HUES48 (cell line): ENCODE data around the gene E2F4.
A peak's percentile ranks its signal among the peaks of the same experiment; 100 is the strongest.

Experiments
- H3K27ac ChIP-seq: one replicate; pipeline ENCODE4 v1.7.0; 2013; ENCODE audit warnings: low read depth, low read length, inconsistent platforms
- H3K27me3 ChIP-seq: 2 replicates; pipeline ENCODE4 v1.6.1; 2013; ENCODE audit warnings: mild to moderate bottlenecking, low read length; ENCODE audit not compliant: control insufficient read depth, insufficient read depth
- H3K36me3 ChIP-seq: 2 replicates; pipeline ENCODE4 v1.6.1; 2013; ENCODE audit warnings: low read length; ENCODE audit not compliant: control insufficient read depth, insufficient read depth
- H3K4me1 ChIP-seq: 2 replicates; pipeline ENCODE4 v1.6.1; 2013; ENCODE audit warnings: mild to moderate bottlenecking, low read length; ENCODE audit not compliant: control insufficient read depth, insufficient read depth
- H3K4me3 ChIP-seq: 2 replicates; pipeline ENCODE4 v1.5.1; 2013; ENCODE audit warnings: mild to moderate bottlenecking, low read depth, low read length
- H3K9ac ChIP-seq: 2 replicates; pipeline ENCODE4 v1.6.1; 2013; ENCODE audit warnings: mild to moderate bottlenecking, low read depth, low read length, moderate library complexity
- H3K9me3 ChIP-seq: 2 replicates; pipeline ENCODE4 v1.6.1; 2013; ENCODE audit warnings: low read length; ENCODE audit not compliant: control insufficient read depth, insufficient read depth

The E2F4 gene

DNA sequence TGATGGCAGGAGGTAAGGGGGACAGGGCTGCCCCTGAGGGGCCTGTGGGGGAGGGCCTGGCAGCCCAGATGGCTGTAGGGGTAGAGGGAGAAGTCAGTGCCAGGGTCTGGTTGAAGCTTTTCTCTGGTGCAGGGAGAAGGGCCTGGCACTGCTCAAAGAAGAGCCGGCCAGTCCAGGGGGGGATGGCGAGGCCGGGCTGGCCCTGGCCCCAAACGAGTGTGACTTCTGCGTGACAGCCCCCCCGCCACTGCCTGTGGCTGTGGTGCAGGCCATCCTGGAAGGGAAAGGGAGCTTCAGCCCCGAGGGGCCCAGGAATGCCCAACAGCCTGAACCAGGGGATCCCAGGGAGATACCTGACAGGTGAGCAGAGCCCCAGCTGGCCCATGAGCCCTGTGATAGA, 24.4 kb upstream of the E2F4 start:
- Histone ChIP-seq H3K36me3 (no peaks in the 10 kb centered on the region), H3K27me3 (peaks cover 96% of the 10 kb centered on the region), H3K4me1 (peaks cover 19% of the 10 kb centered on the region), H3K27ac (no peak overlapping the region), H3K4me3 (no peak overlapping the region), H3K9ac (no peak overlapping the region), H3K9me3 (no peaks in the 10 kb centered on the region)

DNA sequence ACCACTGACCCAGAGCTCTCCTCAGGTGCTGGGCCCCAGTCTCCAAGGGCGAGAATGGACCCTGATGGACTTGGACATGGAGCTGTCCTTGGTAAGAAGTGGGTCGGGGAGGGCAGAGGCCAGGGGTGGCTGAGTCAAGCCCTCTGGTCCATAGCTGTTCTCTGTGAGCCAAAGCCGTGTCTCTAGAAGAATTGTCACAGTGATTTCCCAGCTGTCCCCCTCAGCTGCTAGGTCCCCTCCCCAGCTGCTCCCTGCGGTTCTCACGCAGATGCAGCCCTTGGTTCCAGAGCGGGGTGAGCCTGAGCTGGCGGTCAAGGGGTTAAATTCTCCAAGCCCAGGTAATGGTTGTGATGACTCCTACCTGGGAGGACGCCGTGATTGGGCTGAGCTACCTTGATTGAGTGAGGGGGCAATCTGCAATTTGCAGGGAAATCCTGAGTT, 22.9 kb upstream of the E2F4 start:
- Histone ChIP-seq H3K27me3 (peaks cover 96% of the 10 kb centered on the region), H3K36me3 (no peaks in the 10 kb centered on the region), H3K9ac (no peak overlapping the region), H3K9me3 (no peaks in the 10 kb centered on the region), H3K4me1 (peaks cover 23% of the 10 kb centered on the region), H3K4me3 (peak overlapping the region; percentile 66), H3K27ac (no peak overlapping the region)

DNA sequence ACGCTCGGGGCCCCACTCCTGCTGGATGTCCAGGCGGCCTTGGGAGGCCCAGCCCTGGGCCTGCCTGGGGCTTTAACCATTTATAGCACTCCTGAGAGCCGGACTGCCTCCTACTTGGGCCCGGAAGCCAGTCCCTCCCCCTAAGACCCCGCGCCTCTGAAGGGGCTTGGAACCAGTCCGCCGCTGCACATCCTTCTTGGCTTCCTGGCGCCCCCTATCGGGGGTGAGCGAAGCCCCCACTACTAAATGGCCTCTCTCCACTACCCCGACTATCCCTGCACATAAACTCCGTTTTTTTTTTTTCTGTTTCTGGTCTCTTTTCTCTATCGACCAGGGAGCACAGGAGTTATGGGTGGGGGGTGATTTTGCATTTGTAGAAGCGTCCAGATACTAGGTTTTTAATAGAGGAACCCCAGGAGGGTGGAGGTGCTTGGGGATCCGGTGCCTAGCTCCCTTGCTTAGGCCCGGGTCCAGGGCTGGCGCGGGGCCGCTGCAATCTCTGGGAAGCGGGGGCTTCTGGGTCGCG, 22.2 kb upstream of the E2F4 start:
- no peak overlapping the region for H3K27ac ChIP-seq
- H3K36me3 ChIP-seq = no peaks in the 10 kb centered on the region
- H3K9ac ChIP-seq = no peak overlapping the region
- peak overlapping the region; percentile 66 for H3K4me3 ChIP-seq
- H3K9me3 ChIP-seq = no peaks in the 10 kb centered on the region
- peaks cover 23% of the 10 kb centered on the region for H3K4me1 ChIP-seq
- H3K27me3 ChIP-seq = peaks cover 96% of the 10 kb centered on the region

DNA sequence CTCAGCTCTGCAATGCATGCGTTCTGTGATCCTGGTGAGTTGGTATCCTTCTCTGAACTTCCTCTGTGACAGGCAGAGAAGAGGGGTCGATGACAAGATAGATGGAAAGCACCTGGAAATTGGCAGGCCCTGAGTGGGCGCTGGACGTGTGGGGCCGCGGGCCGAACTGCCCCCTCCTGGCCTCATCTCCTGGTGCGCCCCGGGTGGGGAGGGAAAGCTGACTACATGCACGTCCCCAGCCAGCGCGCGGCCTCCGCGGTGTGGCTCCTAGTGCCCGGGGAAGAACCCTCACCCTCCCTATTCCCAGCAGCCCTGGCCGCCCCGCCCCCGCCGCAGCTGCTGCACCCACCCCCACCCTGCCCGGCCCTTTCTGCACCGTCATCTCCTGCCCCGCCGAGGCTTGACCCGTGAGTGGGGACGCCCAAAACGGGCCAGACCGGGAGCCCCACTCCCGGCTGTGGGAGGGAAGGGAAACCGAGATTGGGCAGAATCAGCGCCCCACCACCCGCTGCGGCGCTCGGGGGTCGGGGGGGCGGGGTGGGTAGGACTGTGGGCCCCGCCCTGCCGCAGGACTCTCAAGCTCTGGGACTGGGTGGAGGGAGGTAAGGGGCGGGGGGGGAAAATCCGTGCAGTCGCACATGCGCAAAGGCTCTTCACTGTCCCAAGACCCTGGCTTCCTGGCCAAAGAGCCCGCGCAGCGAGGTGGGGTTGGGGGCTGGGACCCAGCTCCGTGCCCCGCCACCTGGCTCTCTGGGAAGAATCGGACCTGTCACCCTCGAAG, 21.6 kb upstream of the E2F4 start, which contains the start of gene NOL3:
TSS of gene NOL3 (plus strand) at position 371 of the 781 bp plus-strand sequence.
- no peaks in the 10 kb centered on the region for H3K36me3 ChIP-seq
- no peak within 1 kb of the TSS for H3K9ac ChIP-seq
- peaks cover 23% of the 10 kb centered on the region for H3K4me1 ChIP-seq
- H3K9me3 ChIP-seq = no peaks in the 10 kb centered on the region
- peak within 1 kb of the TSS; percentile 66 for H3K4me3 ChIP-seq
- no peak within 1 kb of the TSS for H3K27ac ChIP-seq
- peaks cover 96% of the 10 kb centered on the region for H3K27me3 ChIP-seq

DNA sequence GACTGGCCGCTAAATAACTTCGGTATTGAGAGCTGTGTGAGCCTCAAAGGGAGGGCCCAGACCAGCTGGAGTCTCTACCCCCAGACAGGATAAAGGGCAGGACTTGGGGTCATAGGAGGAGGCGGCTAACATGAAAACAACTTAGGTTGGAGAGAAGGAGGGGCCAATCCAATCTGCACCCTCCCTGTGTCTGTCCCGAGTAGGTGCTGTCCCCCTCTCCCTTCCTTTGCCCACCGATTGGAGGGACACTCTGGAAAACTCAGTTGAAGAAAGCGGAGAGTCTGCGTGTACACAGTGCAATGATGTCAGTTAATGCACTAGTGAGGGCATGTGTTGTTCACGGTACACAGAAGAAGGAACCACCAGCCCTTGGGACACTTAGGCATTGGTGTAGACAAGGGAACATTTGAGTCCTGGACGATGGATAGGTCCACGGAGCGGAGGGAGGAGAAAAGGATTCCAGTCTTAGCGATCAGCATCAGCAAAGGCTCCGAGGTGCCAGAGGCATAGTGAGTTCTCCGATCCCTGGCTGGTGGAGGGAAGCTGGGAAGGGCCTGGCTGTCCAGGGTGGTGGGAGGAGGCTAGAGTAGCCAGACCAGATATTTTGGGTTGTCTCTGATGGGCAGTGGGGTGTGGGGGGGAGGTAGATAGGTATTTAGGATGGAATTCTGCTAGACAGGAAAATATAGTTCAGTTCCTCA, 20.9 kb upstream of the E2F4 start:
- H3K4me3 ChIP-seq = peak overlapping the region; percentile 66
- peaks cover 95% of the 10 kb centered on the region for H3K27me3 ChIP-seq
- no peak overlapping the region for H3K9ac ChIP-seq
- peaks cover 22% of the 10 kb centered on the region for H3K4me1 ChIP-seq
- H3K27ac ChIP-seq = no peak overlapping the region
- no peaks in the 10 kb centered on the region for H3K9me3 ChIP-seq
- H3K36me3 ChIP-seq = no peaks in the 10 kb centered on the region

DNA sequence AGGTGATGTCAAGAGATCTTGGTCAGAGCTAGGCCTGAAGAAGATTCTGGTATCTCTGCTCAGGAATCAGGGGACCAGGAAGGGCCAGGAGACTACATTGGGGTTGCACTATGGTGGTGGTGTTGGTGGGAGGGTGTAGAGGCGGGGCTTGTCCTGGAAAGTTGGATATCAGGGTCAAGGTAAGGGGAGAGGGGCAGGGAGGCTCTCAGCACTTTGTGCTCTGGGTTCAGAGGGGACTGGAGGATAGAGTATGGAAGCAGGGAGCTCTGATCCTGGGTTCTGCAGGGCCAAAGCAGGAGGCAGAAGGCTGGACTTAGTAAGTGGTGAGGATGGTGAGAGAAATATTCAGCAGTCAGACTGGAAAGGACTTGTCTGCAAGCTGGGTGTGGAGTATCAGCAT, 18.6 kb upstream of the E2F4 start:
- H3K9me3 ChIP-seq = no peaks in the 10 kb centered on the region
- no peaks in the 10 kb centered on the region for H3K36me3 ChIP-seq
- H3K27me3 ChIP-seq = peaks cover 91% of the 10 kb centered on the region
- H3K4me1 ChIP-seq = peaks cover 23% of the 10 kb centered on the region
- H3K27ac ChIP-seq = no peak overlapping the region
- H3K9ac ChIP-seq = no peak overlapping the region
- peak overlapping the region; percentile 60 for H3K4me3 ChIP-seq

DNA sequence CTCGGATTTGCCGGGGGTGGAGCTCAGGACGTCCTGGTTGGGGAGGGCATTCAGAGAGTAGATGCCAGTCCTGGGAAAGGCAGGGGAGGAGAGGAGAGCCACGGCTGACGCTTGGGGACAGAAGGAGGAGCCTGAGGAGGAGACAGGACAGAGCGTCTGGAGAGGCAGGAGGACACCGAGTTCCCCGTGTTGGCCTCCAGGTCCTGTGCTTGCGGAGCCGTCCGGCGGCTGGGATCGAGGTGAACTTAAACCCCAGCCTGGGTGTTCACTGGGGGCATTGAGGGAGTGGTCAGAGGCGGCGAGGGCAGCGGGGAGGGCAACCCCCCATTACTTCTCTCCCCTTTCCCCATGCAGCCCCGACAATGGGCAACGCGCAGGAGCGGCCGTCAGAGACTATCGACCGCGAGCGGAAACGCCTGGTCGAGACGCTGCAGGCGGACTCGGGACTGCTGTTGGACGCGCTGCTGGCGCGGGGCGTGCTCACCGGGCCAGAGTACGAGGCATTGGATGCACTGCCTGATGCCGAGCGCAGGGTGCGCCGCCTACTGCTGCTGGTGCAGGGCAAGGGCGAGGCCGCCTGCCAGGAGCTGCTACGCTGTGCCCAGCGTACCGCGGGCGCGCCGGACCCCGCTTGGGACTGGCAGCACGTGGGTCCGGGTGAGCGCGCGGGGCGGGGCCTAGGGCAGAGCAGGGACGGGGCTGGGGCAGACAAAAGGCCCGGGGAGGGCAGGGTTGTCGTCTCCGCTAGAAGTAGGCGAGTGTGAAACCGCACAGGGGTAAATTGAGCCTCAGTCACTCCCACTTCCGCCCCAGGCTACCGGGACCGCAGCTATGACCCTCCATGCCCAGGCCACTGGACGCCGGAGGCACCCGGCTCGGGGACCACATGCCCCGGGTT, 17.9 kb upstream of the E2F4 start:
- no peak overlapping the region for H3K27ac ChIP-seq
- no peaks in the 10 kb centered on the region for H3K36me3 ChIP-seq
- no peak overlapping the region for H3K9ac ChIP-seq
- H3K4me1 ChIP-seq = peaks cover 23% of the 10 kb centered on the region
- H3K27me3 ChIP-seq = peaks cover 83% of the 10 kb centered on the region
- no peaks in the 10 kb centered on the region for H3K9me3 ChIP-seq
- H3K4me3 ChIP-seq = peak overlapping the region; percentile 60

DNA sequence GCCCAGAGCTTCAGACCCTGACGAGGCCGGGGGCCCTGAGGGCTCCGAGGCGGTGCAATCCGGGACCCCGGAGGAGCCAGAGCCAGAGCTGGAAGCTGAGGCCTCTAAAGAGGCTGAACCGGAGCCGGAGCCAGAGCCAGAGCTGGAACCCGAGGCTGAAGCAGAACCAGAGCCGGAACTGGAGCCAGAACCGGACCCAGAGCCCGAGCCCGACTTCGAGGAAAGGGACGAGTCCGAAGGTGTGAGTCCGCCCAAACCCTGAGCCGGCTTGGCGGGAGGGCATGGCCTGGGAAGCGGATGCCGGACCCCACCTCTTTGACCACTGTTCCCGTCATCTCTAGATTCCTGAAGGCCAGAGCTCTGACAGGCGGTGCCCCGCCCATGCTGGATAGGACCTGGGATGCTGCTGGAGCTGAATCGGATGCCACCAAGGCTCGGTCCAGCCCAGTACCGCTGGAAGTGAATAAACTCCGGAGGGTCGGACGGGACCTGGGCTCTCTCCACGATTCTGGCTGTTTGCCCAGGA, 17.2 kb upstream of the E2F4 start:
- no peaks in the 10 kb centered on the region for H3K36me3 ChIP-seq
- H3K9me3 ChIP-seq = no peaks in the 10 kb centered on the region
- H3K4me3 ChIP-seq = peak overlapping the region; percentile 60
- H3K27me3 ChIP-seq = peaks cover 77% of the 10 kb centered on the region
- H3K4me1 ChIP-seq = peaks cover 21% of the 10 kb centered on the region
- H3K9ac ChIP-seq = no peak overlapping the region
- H3K27ac ChIP-seq = no peak overlapping the region

DNA sequence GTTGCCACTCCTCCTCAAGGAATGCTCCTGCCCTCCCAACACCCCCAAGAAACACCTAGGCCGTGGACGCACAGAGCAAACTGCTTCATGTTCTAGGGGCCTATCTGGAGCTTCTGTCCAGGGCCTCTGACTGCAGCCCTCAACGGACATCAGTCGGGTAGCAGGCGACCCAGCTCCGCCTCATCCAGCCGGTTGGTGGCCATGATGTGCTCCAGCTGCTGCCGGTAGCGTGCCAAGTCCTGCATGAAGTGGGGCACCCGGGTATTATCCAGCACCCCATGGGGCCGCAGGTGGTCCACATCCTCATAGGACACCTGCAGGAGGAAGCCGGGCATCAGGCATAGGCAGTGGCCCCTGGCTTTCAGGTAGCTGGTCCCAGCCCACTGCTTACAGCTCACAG, 15.3 kb upstream of the E2F4 start:
- Histone ChIP-seq H3K36me3 (no peaks in the 10 kb centered on the region), H3K27ac (no peak overlapping the region)

More for the DNA sequence above, 15.3 kb upstream of the E2F4 start:
- peaks cover 62% of the 10 kb centered on the region for H3K27me3 ChIP-seq
- H3K4me3 ChIP-seq = no peak overlapping the region
- H3K4me1 ChIP-seq = peaks cover 14% of the 10 kb centered on the region; the same call in 1 of the 2 replicates
- H3K9ac ChIP-seq = no peak overlapping the region
- no peaks in the 10 kb centered on the region for H3K9me3 ChIP-seq
